ENCODE results near the gene FAM163B. TPM values are rescaled to one million over a fixed set of nuclear protein-coding genes. Genes with fewer than 3 reads are reported as not detected.

The FAM163B gene
- total and polyA plus RNA-seq, 2 experiments from 2014 or later, result 0.60 to 1.3 TPM

DNA sequence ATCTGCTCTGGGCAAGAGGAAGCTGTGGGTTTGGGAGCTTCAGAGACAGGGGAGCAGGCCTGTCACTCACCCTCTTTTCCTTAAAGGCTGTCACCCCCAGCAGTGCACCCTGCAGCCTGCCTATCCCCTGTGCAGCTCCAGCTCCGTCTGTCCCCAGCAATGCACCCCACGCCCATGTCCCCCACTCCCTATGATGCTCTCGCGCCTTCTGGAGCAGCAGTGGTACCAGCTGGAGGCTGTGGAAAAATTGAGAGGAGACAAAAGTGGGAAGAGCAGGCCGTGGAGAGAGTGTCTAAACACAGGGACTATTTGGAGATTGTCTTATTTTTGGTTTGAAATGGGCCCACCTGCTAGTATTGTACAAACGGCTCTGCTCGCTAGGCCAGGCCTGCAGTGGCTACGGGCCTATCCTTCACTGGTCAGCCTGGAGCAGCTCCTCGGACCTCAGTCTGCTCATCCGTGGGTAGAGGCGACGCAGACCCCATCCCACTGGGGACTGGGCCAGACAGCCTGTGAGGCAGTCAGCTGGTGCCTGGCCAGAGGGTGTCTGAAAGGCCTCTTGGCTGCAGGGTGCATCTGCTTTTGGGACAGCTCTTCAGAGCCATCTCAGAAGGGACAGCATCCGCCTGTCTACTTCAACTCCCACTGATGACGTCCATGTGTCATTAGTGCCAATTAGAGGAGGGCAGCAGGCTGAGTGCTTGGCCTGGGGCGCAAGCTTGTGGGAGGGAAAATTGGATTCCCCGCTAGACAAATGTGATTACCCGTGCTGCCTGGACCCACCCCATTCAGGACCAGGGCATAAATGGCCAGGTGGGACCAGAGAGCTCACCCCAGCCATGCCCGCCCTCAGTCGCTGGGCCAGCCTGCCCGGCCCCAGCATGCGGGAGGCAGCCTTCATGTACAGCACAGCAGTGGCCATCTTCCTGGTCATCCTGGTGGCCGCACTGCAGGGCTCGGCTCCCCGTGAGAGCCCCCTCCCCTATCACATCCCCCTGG lies 26.6 kb upstream of the FAM163B start, which contains the start of gene DBH:
TSS of gene DBH (plus strand) at position 831 of the 999 bp plus-strand sequence. CDS start at position 840, 9 bp downstream.
- Mint-ChIP-seq H3K9me3 (no peaks in the 10 kb centered on the region), H3K4me1 (peaks cover 50% of the 10 kb centered on the region), H3K36me3 (ENCODE audit: low read depth) (no peaks in the 10 kb centered on the region; the same call in 2 of the 3 replicates), H3K27ac (no peak within 1 kb of the TSS), H3K27me3 (ENCODE audit: insufficient read depth, low read depth, poor library complexity) (peaks cover 21% of the 10 kb centered on the region), H3K4me3 (no peak within 1 kb of the TSS)
- Histone ChIP-seq H3K27ac (ENCODE audit: low read depth) (no peak within 1 kb of the TSS), H3K36me3 (ENCODE audit: insufficient read depth) (no peaks in the 10 kb centered on the region), H3K27me3 (ENCODE audit: insufficient read depth) (no peaks in the 10 kb centered on the region), H3K9me2 (ENCODE audit: insufficient read depth) (no peaks in the 10 kb centered on the region), H3K4me3 (no peak within 1 kb of the TSS), H2AFZ (no peak within 1 kb of the TSS; the same call in 1 of the 2 replicates), H3K79me2 (replicated peaks; ENCODE audit: insufficient read depth) (no peaks in the 10 kb centered on the region), H4K20me1 (replicated peaks; ENCODE audit: insufficient read depth) (no peaks in the 10 kb centered on the region), H3F3A (replicated peaks; ENCODE audit: low read depth) (no peaks in the 10 kb centered on the region), H3K4me2 (no peak within 1 kb of the TSS), H3K4me1 (ENCODE audit: insufficient read depth) (peaks cover 19% of the 10 kb centered on the region)
- ATAC-seq (no peak), DNase-seq (ENCODE audit: low spot score) (no peak)
- TF ChIP-seq CTCF (conservative IDR thresholded peaks at IDR 0.05; ENCODE audit: low read depth in 2 of 2) (no peak), EZH2 (IDR thresholded peaks at IDR 0.05; ENCODE audit: low read depth, unreplicated experiment) (no peak), ZNF331 (CRISPR knock-in tag; IDR thresholded peaks at IDR 0.05; ENCODE audit: low read depth) (no peak), POLR2AphosphoS5 (IDR thresholded peaks at IDR 0.05; ENCODE audit: low read depth) (no peak), CREB1 (CRISPR knock-in tag; IDR thresholded peaks at IDR 0.05; ENCODE audit: low read depth) (no peak), NANOG (IDR thresholded peaks at IDR 0.05; ENCODE audit: borderline replicate concordance) (no peak), ZNF114 (CRISPR knock-in tag; IDR thresholded peaks at IDR 0.05) (no peak)
- TF ChIP-seq, protein P1, sequence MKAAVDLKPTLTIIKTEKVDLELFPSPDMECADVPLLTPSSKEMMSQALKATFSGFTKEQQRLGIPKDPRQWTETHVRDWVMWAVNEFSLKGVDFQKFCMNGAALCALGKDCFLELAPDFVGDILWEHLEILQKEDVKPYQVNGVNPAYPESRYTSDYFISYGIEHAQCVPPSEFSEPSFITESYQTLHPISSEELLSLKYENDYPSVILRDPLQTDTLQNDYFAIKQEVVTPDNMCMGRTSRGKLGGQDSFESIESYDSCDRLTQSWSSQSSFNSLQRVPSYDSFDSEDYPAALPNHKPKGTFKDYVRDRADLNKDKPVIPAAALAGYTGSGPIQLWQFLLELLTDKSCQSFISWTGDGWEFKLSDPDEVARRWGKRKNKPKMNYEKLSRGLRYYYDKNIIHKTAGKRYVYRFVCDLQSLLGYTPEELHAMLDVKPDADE (IDR thresholded peaks at IDR 0.05), result no peak
- TF ChIP-seq, protein P2, sequence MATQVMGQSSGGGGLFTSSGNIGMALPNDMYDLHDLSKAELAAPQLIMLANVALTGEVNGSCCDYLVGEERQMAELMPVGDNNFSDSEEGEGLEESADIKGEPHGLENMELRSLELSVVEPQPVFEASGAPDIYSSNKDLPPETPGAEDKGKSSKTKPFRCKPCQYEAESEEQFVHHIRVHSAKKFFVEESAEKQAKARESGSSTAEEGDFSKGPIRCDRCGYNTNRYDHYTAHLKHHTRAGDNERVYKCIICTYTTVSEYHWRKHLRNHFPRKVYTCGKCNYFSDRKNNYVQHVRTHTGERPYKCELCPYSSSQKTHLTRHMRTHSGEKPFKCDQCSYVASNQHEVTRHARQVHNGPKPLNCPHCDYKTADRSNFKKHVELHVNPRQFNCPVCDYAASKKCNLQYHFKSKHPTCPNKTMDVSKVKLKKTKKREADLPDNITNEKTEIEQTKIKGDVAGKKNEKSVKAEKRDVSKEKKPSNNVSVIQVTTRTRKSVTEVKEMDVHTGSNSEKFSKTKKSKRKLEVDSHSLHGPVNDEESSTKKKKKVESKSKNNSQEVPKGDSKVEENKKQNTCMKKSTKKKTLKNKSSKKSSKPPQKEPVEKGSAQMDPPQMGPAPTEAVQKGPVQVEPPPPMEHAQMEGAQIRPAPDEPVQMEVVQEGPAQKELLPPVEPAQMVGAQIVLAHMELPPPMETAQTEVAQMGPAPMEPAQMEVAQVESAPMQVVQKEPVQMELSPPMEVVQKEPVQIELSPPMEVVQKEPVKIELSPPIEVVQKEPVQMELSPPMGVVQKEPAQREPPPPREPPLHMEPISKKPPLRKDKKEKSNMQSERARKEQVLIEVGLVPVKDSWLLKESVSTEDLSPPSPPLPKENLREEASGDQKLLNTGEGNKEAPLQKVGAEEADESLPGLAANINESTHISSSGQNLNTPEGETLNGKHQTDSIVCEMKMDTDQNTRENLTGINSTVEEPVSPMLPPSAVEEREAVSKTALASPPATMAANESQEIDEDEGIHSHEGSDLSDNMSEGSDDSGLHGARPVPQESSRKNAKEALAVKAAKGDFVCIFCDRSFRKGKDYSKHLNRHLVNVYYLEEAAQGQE (IDR thresholded peaks at IDR 0.05; ENCODE audit: unreplicated experiment), result no peak
- TF ChIP-seq, protein P3, sequence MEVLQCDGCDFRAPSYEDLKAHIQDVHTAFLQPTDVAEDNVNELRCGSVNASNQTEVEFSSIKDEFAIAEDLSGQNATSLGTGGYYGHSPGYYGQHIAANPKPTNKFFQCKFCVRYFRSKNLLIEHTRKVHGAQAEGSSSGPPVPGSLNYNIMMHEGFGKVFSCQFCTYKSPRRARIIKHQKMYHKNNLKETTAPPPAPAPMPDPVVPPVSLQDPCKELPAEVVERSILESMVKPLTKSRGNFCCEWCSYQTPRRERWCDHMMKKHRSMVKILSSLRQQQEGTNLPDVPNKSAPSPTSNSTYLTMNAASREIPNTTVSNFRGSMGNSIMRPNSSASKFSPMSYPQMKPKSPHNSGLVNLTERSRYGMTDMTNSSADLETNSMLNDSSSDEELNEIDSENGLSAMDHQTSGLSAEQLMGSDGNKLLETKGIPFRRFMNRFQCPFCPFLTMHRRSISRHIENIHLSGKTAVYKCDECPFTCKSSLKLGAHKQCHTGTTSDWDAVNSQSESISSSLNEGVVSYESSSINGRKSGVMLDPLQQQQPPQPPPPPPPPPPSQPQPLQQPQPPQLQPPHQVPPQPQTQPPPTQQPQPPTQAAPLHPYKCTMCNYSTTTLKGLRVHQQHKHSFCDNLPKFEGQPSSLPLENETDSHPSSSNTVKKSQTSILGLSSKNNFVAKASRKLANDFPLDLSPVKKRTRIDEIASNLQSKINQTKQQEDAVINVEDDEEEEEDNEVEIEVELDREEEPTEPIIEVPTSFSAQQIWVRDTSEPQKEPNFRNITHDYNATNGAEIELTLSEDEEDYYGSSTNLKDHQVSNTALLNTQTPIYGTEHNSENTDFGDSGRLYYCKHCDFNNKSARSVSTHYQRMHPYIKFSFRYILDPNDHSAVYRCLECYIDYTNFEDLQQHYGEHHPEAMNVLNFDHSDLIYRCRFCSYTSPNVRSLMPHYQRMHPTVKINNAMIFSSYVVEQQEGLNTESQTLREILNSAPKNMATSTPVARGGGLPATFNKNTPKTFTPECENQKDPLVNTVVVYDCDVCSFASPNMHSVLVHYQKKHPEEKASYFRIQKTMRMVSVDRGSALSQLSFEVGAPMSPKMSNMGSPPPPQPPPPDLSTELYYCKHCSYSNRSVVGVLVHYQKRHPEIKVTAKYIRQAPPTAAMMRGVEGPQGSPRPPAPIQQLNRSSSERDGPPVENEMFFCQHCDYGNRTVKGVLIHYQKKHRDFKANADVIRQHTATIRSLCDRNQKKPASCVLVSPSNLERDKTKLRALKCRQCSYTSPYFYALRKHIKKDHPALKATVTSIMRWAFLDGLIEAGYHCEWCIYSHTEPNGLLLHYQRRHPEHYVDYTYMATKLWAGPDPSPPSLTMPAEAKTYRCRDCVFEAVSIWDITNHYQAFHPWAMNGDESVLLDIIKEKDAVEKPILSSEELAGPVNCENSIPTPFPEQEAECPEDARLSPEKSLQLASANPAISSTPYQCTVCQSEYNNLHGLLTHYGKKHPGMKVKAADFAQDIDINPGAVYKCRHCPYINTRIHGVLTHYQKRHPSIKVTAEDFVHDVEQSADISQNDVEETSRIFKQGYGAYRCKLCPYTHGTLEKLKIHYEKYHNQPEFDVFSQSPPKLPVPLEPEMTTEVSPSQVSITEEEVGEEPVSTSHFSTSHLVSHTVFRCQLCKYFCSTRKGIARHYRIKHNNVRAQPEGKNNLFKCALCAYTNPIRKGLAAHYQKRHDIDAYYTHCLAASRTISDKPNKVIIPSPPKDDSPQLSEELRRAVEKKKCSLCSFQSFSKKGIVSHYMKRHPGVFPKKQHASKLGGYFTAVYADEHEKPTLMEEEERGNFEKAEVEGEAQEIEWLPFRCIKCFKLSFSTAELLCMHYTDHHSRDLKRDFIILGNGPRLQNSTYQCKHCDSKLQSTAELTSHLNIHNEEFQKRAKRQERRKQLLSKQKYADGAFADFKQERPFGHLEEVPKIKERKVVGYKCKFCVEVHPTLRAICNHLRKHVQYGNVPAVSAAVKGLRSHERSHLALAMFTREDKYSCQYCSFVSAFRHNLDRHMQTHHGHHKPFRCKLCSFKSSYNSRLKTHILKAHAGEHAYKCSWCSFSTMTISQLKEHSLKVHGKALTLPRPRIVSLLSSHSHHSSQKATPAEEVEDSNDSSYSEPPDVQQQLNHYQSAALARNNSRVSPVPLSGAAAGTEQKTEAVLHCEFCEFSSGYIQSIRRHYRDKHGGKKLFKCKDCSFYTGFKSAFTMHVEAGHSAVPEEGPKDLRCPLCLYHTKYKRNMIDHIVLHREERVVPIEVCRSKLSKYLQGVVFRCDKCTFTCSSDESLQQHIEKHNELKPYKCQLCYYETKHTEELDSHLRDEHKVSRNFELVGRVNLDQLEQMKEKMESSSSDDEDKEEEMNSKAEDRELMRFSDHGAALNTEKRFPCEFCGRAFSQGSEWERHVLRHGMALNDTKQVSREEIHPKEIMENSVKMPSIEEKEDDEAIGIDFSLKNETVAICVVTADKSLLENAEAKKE (CRISPR knock-in tag; IDR thresholded peaks at IDR 0.05), result no peak
